HCT116 (cell line): ENCODE measurements around the gene NECTIN4.

Experiments
- CEBPB ChIP-seq: IDR thresholded peaks from 2 replicates; pipeline ENCODE4 v1.6.1; 2012; ENCODE audit warnings: low read depth
- EZH2phosphoT487 ChIP-seq: fragments of 200-600 bp; IDR thresholded peaks from 2 replicates; pipeline ENCODE4 v1.6.1; 2018; ENCODE audit warnings: antibody characterized with exemption, borderline replicate concordance
- JUND ChIP-seq: IDR thresholded peaks from 2 replicates; pipeline ENCODE4 v1.6.1; 2012
- RAD21 ChIP-seq: IDR thresholded peaks from 2 replicates; pipeline ENCODE4 v1.6.1; 2012; ENCODE audit warnings: low read depth, mild to moderate bottlenecking
- SIN3A ChIP-seq: IDR thresholded peaks from 2 replicates; pipeline ENCODE4 v1.6.1; 2012; ENCODE audit warnings: low read depth
- SRF ChIP-seq: IDR thresholded peaks from 2 replicates; pipeline ENCODE4 v1.6.1; 2012; ENCODE audit warnings: low read depth
- TF ChIP-seq, protein P1 (sequence below), 3 experiments: fragments of 200-600 bp in 1 of 3; sonication (generic) in 1 of 3; IDR thresholded peaks in 2 of 3; conservative IDR thresholded peaks in 1 of 3; 2 replicates each; pipeline ENCODE4 v1.5.1; 2012 to 2017; ENCODE audit warnings: low read depth in 2 of 3, low read length in 2 of 3, antibody characterized with exemption in 1 of 3, borderline replicate concordance in 1 of 3, control low read depth in 1 of 3, mild to moderate bottlenecking in 1 of 3, mixed read lengths in 1 of 3, mixed run types in 1 of 3, moderate library complexity in 1 of 3; ENCODE audit not compliant: insufficient read depth in 1 of 3
- TF ChIP-seq, protein P2 (sequence below): IDR thresholded peaks from 2 replicates; pipeline ENCODE4 v1.6.1; 2012; ENCODE audit warnings: low read depth

DNA sequence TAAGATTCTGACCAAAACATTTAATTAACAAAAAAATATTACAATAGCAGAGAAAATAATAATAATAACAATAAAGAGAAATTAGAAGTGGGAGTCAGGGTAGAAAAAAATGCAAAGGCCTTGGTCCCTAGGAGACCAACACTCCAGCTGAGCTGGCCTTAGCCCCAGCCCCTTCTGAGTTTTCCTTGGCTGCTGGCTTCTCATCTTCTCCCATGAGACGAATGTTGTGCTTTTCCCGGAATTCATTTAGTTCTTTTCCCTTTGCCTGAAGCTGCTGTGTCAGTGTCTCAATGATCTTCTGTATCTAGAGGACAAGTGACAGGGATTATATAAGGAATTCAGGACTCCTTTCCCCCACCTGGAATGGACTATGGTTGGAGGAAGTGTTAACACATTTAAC is 11.2 kb upstream of the NECTIN4 start:
- TF ChIP-seq CEBPB (no peak), JUND (no peak), RAD21 (no peak), EZH2phosphoT487 (no peak), SRF (no peak), SIN3A (no peak)
- TF ChIP-seq, protein P1, sequence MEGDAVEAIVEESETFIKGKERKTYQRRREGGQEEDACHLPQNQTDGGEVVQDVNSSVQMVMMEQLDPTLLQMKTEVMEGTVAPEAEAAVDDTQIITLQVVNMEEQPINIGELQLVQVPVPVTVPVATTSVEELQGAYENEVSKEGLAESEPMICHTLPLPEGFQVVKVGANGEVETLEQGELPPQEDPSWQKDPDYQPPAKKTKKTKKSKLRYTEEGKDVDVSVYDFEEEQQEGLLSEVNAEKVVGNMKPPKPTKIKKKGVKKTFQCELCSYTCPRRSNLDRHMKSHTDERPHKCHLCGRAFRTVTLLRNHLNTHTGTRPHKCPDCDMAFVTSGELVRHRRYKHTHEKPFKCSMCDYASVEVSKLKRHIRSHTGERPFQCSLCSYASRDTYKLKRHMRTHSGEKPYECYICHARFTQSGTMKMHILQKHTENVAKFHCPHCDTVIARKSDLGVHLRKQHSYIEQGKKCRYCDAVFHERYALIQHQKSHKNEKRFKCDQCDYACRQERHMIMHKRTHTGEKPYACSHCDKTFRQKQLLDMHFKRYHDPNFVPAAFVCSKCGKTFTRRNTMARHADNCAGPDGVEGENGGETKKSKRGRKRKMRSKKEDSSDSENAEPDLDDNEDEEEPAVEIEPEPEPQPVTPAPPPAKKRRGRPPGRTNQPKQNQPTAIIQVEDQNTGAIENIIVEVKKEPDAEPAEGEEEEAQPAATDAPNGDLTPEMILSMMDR (IDR thresholded peaks at IDR 0.05 in 2 of 3, conservative IDR thresholded peaks at IDR 0.05 in 1 of 3; ENCODE audit: borderline replicate concordance in 1 of 3, insufficient read depth in 1 of 3, low read depth in 2 of 3, low read length in 2 of 3): no peak
- TF ChIP-seq, protein P2, sequence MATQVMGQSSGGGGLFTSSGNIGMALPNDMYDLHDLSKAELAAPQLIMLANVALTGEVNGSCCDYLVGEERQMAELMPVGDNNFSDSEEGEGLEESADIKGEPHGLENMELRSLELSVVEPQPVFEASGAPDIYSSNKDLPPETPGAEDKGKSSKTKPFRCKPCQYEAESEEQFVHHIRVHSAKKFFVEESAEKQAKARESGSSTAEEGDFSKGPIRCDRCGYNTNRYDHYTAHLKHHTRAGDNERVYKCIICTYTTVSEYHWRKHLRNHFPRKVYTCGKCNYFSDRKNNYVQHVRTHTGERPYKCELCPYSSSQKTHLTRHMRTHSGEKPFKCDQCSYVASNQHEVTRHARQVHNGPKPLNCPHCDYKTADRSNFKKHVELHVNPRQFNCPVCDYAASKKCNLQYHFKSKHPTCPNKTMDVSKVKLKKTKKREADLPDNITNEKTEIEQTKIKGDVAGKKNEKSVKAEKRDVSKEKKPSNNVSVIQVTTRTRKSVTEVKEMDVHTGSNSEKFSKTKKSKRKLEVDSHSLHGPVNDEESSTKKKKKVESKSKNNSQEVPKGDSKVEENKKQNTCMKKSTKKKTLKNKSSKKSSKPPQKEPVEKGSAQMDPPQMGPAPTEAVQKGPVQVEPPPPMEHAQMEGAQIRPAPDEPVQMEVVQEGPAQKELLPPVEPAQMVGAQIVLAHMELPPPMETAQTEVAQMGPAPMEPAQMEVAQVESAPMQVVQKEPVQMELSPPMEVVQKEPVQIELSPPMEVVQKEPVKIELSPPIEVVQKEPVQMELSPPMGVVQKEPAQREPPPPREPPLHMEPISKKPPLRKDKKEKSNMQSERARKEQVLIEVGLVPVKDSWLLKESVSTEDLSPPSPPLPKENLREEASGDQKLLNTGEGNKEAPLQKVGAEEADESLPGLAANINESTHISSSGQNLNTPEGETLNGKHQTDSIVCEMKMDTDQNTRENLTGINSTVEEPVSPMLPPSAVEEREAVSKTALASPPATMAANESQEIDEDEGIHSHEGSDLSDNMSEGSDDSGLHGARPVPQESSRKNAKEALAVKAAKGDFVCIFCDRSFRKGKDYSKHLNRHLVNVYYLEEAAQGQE: no peak
